ENCODE results near the gene PRMT5. TPM values are rescaled to one million over a fixed set of nuclear protein-coding genes. Genes with fewer than 3 reads are reported as not detected.

The PRMT5 gene
- total RNA-seq, 2 experiments from 2014 or later = 15.6 to 19.3 TPM

GRCh38 chr14:22906073-22906472 lies 23.1 kb downstream of the PRMT5 start:
- no peaks in the 10 kb centered on the region for H3K27me3 Mint-ChIP-seq
- H3K4me1 Mint-ChIP-seq (ENCODE audit: low read depth) = peaks cover 10% of the 10 kb centered on the region
- Histone ChIP-seq H3K27me3 (ENCODE audit: control insufficient read depth in 1 of 2, insufficient read depth in 2 of 2, low read length in 2 of 2) (no peaks in the 10 kb centered on the region), H3K4me1 (ENCODE audit: insufficient read depth, low read length) (peaks cover 3% of the 10 kb centered on the region), H3K4me3 (ENCODE audit: low read length) (no peak overlapping the region), H3K27ac (ENCODE audit: low read depth in 1 of 2, low read length in 2 of 2) (no peak overlapping the region), H3K36me3 (ENCODE audit: insufficient read depth, low read length) (peaks cover 94% of the 10 kb centered on the region), H3K9me3 (ENCODE audit: control insufficient read depth in 1 of 2, insufficient read depth in 1 of 2, low read length in 2 of 2) (no peaks in the 10 kb centered on the region)
- DNase-seq = no peak
- CTCF ChIA-PET = no interaction called here
- H3K4me3 Mint-ChIP-seq = no peak overlapping the region
- H3K27ac Mint-ChIP-seq = no peak overlapping the region
- no peaks in the 10 kb centered on the region for H3K9me3 Mint-ChIP-seq
- peaks cover 89% of the 10 kb centered on the region for H3K36me3 Mint-ChIP-seq (ENCODE audit: low read depth)
- POLR2A ChIA-PET = no interaction called here
- no peak for ATAC-seq (ENCODE audit: poor library complexity)
- TF ChIP-seq CTCF (IDR thresholded peaks at IDR 0.05) = no peak
- intact Hi-C loops (cut with DNase I, micrococcal nuclease) = no loop called here

DNA sequence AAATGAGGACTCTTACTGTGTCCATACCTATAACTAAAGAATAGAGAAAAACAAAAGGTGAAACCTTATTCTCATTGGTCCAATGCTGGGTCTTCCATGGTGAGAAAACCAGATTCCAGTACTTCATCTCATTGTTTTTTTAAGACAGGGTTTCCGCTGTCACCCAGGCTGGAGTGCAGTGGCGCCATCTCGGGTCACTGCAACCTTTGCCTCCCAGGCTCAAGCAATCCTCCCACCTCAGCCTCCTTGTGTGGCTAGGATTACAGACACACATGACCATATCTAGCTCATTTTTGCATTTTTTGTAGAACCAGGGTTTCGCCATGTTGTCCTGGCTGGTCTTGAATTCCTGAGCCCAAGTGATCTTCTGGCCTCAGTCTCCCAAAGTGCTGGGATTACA lies 23.5 kb downstream of the PRMT5 start:
- POLR2A ChIA-PET = no interaction called here
- no peak for TF ChIP-seq CTCF (IDR thresholded peaks at IDR 0.05)
- no peak overlapping the region for H3K27ac Mint-ChIP-seq

GRCh38 chr14:22903742-22904087 lies 25.5 kb downstream of the PRMT5 start:
- Mint-ChIP-seq H3K36me3 (ENCODE audit: low read depth) (peaks cover 79% of the 10 kb centered on the region), H3K27me3 (no peaks in the 10 kb centered on the region), H3K27ac (no peak overlapping the region), H3K9me3 (no peaks in the 10 kb centered on the region), H3K4me3 (no peak overlapping the region), H3K4me1 (ENCODE audit: low read depth) (peaks cover 15% of the 10 kb centered on the region)
- TF ChIP-seq CTCF (IDR thresholded peaks at IDR 0.05) = no peak
- Histone ChIP-seq H3K4me3 (ENCODE audit: low read length) (no peak overlapping the region), H3K27me3 (ENCODE audit: control insufficient read depth in 1 of 2, insufficient read depth in 2 of 2, low read length in 2 of 2) (no peaks in the 10 kb centered on the region), H3K9me3 (ENCODE audit: control insufficient read depth in 1 of 2, insufficient read depth in 1 of 2, low read length in 2 of 2) (no peaks in the 10 kb centered on the region), H3K4me1 (ENCODE audit: insufficient read depth, low read length) (peaks cover 13% of the 10 kb centered on the region), H3K27ac (ENCODE audit: low read depth in 1 of 2, low read length in 2 of 2) (no peak overlapping the region), H3K36me3 (ENCODE audit: insufficient read depth, low read length) (peaks cover 88% of the 10 kb centered on the region)
- intact Hi-C loops (cut with DNase I, micrococcal nuclease) = loop anchor here in 1 of 2 experiments (5.0 kb wide), 1 partner anchor 46 kb away; no protein-coding TSS in a partner anchor
- DNase-seq = no peak
- ChIA-PET POLR2A (interaction anchor here (1.2 to 1.6 kb wide), 2 partner anchors 16 to 17 kb away, joined by 3 to 5 read pairs; no protein-coding TSS in a partner anchor), CTCF (interaction anchor here (1.0 to 1.2 kb wide), 2 partner anchors 12 to 81 kb away, joined by 3 to 5 read pairs; no protein-coding TSS in a partner anchor)
- no peak for ATAC-seq (ENCODE audit: poor library complexity)

More for the DNA sequence above, 23.5 kb downstream of the PRMT5 start:
- no peak overlapping the region for H3K27ac ChIP-seq (ENCODE audit: low read depth in 1 of 2, low read length in 2 of 2)
- ATAC-seq (ENCODE audit: poor library complexity) = no peak
- H3K4me1 ChIP-seq (ENCODE audit: insufficient read depth, low read length) = peaks cover 7% of the 10 kb centered on the region
- H3K9me3 ChIP-seq (ENCODE audit: control insufficient read depth in 1 of 2, insufficient read depth in 1 of 2, low read length in 2 of 2) = no peaks in the 10 kb centered on the region
- no peak overlapping the region for H3K4me3 Mint-ChIP-seq
- no peaks in the 10 kb centered on the region for H3K27me3 ChIP-seq (ENCODE audit: control insufficient read depth in 1 of 2, insufficient read depth in 2 of 2, low read length in 2 of 2)
- peaks cover 14% of the 10 kb centered on the region for H3K4me1 Mint-ChIP-seq (ENCODE audit: low read depth)
- intact Hi-C loops (cut with DNase I, micrococcal nuclease) = no loop called here
- H3K4me3 ChIP-seq (ENCODE audit: low read length) = no peak overlapping the region
- DNase-seq = no peak
- peaks cover 95% of the 10 kb centered on the region for H3K36me3 ChIP-seq (ENCODE audit: insufficient read depth, low read length)
- peaks cover 89% of the 10 kb centered on the region for H3K36me3 Mint-ChIP-seq (ENCODE audit: low read depth)
- H3K9me3 Mint-ChIP-seq = no peaks in the 10 kb centered on the region
- CTCF ChIA-PET = no interaction called here
- H3K27me3 Mint-ChIP-seq = no peaks in the 10 kb centered on the region
